ENCODE results near the gene MORF4L1.

DNA sequence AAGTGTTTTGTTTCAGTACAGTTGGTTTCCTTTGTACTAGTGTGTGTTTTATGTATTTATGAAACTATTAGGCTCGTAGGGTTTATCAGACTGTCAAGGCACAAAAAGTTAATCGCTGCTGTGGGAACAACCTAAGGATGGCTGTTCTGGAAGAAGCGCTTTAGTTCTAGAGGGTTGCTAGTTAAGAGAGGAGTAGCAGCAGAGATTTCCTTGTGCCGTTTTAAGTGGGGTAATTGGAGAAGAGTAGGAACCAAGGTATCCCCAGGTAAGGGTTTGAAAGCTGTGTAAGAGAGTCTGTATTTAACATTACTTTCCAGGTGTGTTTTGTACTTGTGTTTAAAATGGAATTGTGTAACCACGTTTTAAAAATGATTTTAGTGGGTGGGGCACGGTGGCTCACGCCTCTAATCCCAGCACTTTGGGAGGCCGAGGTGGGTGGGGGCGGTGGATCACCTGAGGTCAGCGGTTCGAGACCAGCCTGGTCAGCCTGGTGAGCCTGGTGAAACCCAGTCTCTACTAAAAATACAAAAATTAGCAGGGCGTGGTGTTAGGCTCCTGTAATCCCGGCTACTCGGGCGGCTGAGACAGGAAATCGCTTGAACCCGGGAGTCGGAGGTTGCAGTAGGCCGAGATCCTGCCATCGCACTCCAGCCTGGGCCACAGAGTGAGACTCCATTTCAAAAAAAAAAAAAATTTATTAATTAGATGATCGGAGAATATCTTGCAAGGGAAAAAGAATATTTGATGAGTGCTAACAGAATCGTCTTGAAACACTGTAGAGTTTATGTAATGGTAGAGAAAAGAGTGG is 2.6 kb downstream of the MORF4L1 start:
- TF ChIP-seq, protein P1, sequence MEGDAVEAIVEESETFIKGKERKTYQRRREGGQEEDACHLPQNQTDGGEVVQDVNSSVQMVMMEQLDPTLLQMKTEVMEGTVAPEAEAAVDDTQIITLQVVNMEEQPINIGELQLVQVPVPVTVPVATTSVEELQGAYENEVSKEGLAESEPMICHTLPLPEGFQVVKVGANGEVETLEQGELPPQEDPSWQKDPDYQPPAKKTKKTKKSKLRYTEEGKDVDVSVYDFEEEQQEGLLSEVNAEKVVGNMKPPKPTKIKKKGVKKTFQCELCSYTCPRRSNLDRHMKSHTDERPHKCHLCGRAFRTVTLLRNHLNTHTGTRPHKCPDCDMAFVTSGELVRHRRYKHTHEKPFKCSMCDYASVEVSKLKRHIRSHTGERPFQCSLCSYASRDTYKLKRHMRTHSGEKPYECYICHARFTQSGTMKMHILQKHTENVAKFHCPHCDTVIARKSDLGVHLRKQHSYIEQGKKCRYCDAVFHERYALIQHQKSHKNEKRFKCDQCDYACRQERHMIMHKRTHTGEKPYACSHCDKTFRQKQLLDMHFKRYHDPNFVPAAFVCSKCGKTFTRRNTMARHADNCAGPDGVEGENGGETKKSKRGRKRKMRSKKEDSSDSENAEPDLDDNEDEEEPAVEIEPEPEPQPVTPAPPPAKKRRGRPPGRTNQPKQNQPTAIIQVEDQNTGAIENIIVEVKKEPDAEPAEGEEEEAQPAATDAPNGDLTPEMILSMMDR (IDR thresholded peaks at IDR 0.05) = no peak
- TF ChIP-seq POLR2A (IDR thresholded peaks at IDR 0.05) = no peak

Measured in prostate gland (tissue), 2 donors.